MM.1S (cell line): Measurements from ENCODE around the gene STX17.

Experiments
- DNase-seq: peaks from one replicate; pipeline ENCODE4 v3.0.0-alpha.2; 2015
- H2AFZ ChIP-seq: fragments of 300-600 bp; sonication (generic); 2 replicates; pipeline ENCODE4 v1.6.0; 2016; ENCODE audit warnings: antibody characterized with exemption, low read length
- H3F3A ChIP-seq: fragments of 300-600 bp; sonication (generic); 2 replicates; pipeline ENCODE4 v1.6.1; 2016; ENCODE audit warnings: mild to moderate bottlenecking, antibody characterized with exemption, low read length, moderate library complexity, mixed read lengths; ENCODE audit not compliant: insufficient read depth
- H3K27ac ChIP-seq: fragments of 300-600 bp; sonication (generic); 2 replicates; pipeline ENCODE4 v1.5.1; 2016; ENCODE audit warnings: mild to moderate bottlenecking, low read length
- H3K27me3 ChIP-seq: fragments of 300-600 bp; sonication (generic); replicated peaks from 2 replicates; pipeline ENCODE4 v1.6.0; 2016; ENCODE audit warnings: low read length; ENCODE audit not compliant: insufficient read depth
- H3K36me3 ChIP-seq: fragments of 300-600 bp; sonication (generic); replicated peaks from 2 replicates; pipeline ENCODE4 v1.6.1; 2016; ENCODE audit warnings: mild to moderate bottlenecking, low read length, mixed read lengths; ENCODE audit not compliant: insufficient read depth
- H3K4me1 ChIP-seq: fragments of 300-600 bp; sonication (generic); 2 replicates; pipeline ENCODE4 v1.6.1; 2016; ENCODE audit warnings: low read length, mixed read lengths
- H3K4me2 ChIP-seq: fragments of 300-600 bp; sonication (generic); 2 replicates; pipeline ENCODE4 v1.6.0; 2016; ENCODE audit warnings: low read depth, low read length
- H3K4me3 ChIP-seq: fragments of 300-600 bp; sonication (generic); 2 replicates; pipeline ENCODE4 v1.5.1; 2016; ENCODE audit warnings: low read length, mixed read lengths
- H3K79me2 ChIP-seq: fragments of 300-600 bp; sonication (generic); 2 replicates; pipeline ENCODE4 v1.6.1; 2016; ENCODE audit warnings: mixed run types, low read length, mixed read lengths
- H3K9ac ChIP-seq: fragments of 300-600 bp; sonication (generic); 2 replicates; pipeline ENCODE4 v1.6.1; 2016; ENCODE audit warnings: low read length, mixed read lengths
- H3K9me2 ChIP-seq: fragments of 300-600 bp; sonication (generic); replicated peaks from 2 replicates; pipeline ENCODE4 v1.6.1; 2016; ENCODE audit warnings: mild to moderate bottlenecking, low read length, mixed read lengths; ENCODE audit not compliant: insufficient read depth
- H3K9me3 ChIP-seq: fragments of 300-600 bp; sonication (generic); replicated peaks from 2 replicates; pipeline ENCODE4 v1.6.1; 2016; ENCODE audit warnings: mild to moderate bottlenecking, low read length, mixed read lengths; ENCODE audit not compliant: insufficient read depth
- H4K20me1 ChIP-seq: fragments of 300-600 bp; sonication (generic); 2 replicates; pipeline ENCODE4 v1.6.1; 2016; ENCODE audit warnings: mild to moderate bottlenecking, low read length, moderate library complexity, mixed read lengths; ENCODE audit not compliant: insufficient read depth
- CTCF ChIP-seq: fragments of 300-600 bp; sonication (generic); IDR thresholded peaks from 2 replicates; pipeline ENCODE4 v1.5.1; 2016; ENCODE audit warnings: antibody characterized with exemption, low read length, mixed read lengths
- EZH2 ChIP-seq: fragments of 300-600 bp; sonication (generic); optimal IDR thresholded peaks from 2 replicates; pipeline ENCODE3; 2017; ENCODE audit warnings: low read depth, mild to moderate bottlenecking, antibody characterized with exemption, low read length, mixed read lengths
- EZH2phosphoT487 ChIP-seq: fragments of 300-600 bp; sonication (generic); IDR thresholded peaks from 2 replicates; pipeline ENCODE4 v1.6.1; 2018; ENCODE audit warnings: antibody characterized with exemption, low read length

Gene STX17

GRCh38 chr9:99894826-99895225 is 11.6 kb upstream of the STX17 start:
- Histone ChIP-seq H3K36me3 (no peaks in the 10 kb centered on the region), H3K27me3 (no peaks in the 10 kb centered on the region), H3K27ac (no peak overlapping the region), H4K20me1 (no peaks in the 10 kb centered on the region), H2AFZ (no peak overlapping the region), H3K9me2 (no peaks in the 10 kb centered on the region), H3K79me2 (no peaks in the 10 kb centered on the region), H3K4me3 (no peak overlapping the region), H3K9me3 (no peaks in the 10 kb centered on the region), H3K4me2 (no peak overlapping the region), H3F3A (no peaks in the 10 kb centered on the region), H3K4me1 (no peaks in the 10 kb centered on the region), H3K9ac (no peak overlapping the region)
- DNase-seq, result no peak
- TF ChIP-seq CTCF (no peak), EZH2phosphoT487 (no peak), EZH2 (no peak)

GRCh38 chr9:99895510-99895909 is 10.9 kb upstream of the STX17 start:
- no peak for TF ChIP-seq EZH2
- TF ChIP-seq CTCF, result no peak
- no peak for TF ChIP-seq EZH2phosphoT487
- H3K9me2 ChIP-seq, result no peaks in the 10 kb centered on the region
- H2AFZ ChIP-seq, result no peak overlapping the region
- H3K36me3 ChIP-seq, result no peaks in the 10 kb centered on the region
- no peak overlapping the region for H3K27ac ChIP-seq
- no peaks in the 10 kb centered on the region for H3K9me3 ChIP-seq
- no peak overlapping the region for H3K4me2 ChIP-seq
- H3K27me3 ChIP-seq, result no peaks in the 10 kb centered on the region
- DNase-seq, result no peak
- H4K20me1 ChIP-seq, result no peaks in the 10 kb centered on the region
- no peaks in the 10 kb centered on the region for H3K79me2 ChIP-seq
- no peak overlapping the region for H3K4me3 ChIP-seq
- H3K4me1 ChIP-seq, result no peaks in the 10 kb centered on the region
- no peaks in the 10 kb centered on the region for H3F3A ChIP-seq
- no peak overlapping the region for H3K9ac ChIP-seq

GRCh38 chr9:99896119-99896518 is 10.3 kb upstream of the STX17 start:
- H3K4me3 ChIP-seq, result no peak overlapping the region
- no peaks in the 10 kb centered on the region for H3F3A ChIP-seq
- TF ChIP-seq EZH2phosphoT487 (no peak), EZH2 (no peak), CTCF (no peak)
- H2AFZ ChIP-seq, result no peak overlapping the region
- H3K36me3 ChIP-seq, result no peaks in the 10 kb centered on the region
- H3K79me2 ChIP-seq, result no peaks in the 10 kb centered on the region
- H3K9me2 ChIP-seq, result no peaks in the 10 kb centered on the region
- H3K9ac ChIP-seq, result no peak overlapping the region
- no peaks in the 10 kb centered on the region for H3K4me1 ChIP-seq
- no peak for DNase-seq
- H3K27me3 ChIP-seq, result no peaks in the 10 kb centered on the region
- no peak overlapping the region for H3K4me2 ChIP-seq
- no peaks in the 10 kb centered on the region for H4K20me1 ChIP-seq
- no peaks in the 10 kb centered on the region for H3K9me3 ChIP-seq
- H3K27ac ChIP-seq, result no peak overlapping the region
